ENCODE measurements around the gene CHCHD6. TPM values are rescaled to one million over a fixed set of nuclear protein-coding genes. Genes with fewer than 3 reads are reported as not detected.

The CHCHD6 gene
- polyA plus RNA-seq, 1 donor from 2014 or later = 102 TPM

DNA sequence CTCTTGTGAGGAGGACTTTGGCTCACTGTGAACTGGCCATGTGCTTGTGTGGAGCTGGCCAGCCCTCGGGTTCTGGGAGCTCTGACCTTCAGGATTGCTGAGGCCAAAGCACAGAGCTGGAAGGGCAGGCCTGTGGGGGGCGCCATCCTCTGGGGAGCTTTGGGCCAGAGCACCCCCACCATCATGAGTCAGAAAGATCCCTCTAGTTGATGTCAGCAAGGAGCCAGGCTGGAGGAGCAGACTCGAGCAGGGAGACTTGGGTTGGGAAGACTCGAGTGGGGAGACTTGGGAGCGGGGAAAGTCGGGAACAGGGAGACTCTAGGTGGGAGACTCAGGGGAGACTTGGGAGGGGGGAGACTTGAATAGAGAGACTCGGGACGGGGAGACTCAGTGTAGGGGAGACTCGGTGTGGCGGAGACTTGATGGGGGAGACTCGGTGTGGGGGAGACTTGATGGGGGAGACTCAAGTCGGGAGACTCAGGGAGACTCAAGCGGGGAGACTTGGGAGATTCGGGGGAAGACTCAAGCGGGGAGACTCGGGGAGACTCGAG is 241.2 kb downstream of the CHCHD6 start:
- Histone ChIP-seq H2AFZ (ENCODE audit: low read depth, low read length) (no peak overlapping the region), H3K27ac (ENCODE audit: low read length) (no peak overlapping the region), H3K4me2 (ENCODE audit: low read length) (no peak overlapping the region), H3K4me3 (ENCODE audit: low read length) (no peak overlapping the region), H3K36me3 (ENCODE audit: insufficient read depth, low read length) (no peaks in the 10 kb centered on the region), H4K20me1 (ENCODE audit: insufficient read depth) (no peaks in the 10 kb centered on the region), H3K9me3 (ENCODE audit: low read length) (no peaks in the 10 kb centered on the region), H3K27me3 (ENCODE audit: insufficient read depth, low read depth, low read length) (no peaks in the 10 kb centered on the region), H3K9me2 (ENCODE audit: insufficient read depth, low read length) (no peaks in the 10 kb centered on the region), H3F3A (ENCODE audit: insufficient read depth, low read length, poor library complexity, severe bottlenecking) (no peaks in the 10 kb centered on the region), H3K79me2 (replicated peaks; ENCODE audit: insufficient read depth, low read length) (no peaks in the 10 kb centered on the region), H3K9ac (ENCODE audit: low read length) (no peak overlapping the region)
- TF ChIP-seq EP300 (conservative IDR thresholded peaks at IDR 0.05; ENCODE audit: poor library complexity, severe bottlenecking) (no peak), SMC3 (conservative IDR thresholded peaks at IDR 0.05; ENCODE audit: poor library complexity) (no peak), MXI1 (conservative IDR thresholded peaks at IDR 0.05; ENCODE audit: poor library complexity, severe bottlenecking) (no peak), POLR2AphosphoS5 (IDR thresholded peaks at IDR 0.05) (no peak), EZH2 (IDR thresholded peaks at IDR 0.05; ENCODE audit: borderline replicate concordance, insufficient read depth, low read length, poor library complexity, severe bottlenecking) (no peak), TAF1 (IDR thresholded peaks at IDR 0.05; ENCODE audit: low read depth) (no peak)
- TF ChIP-seq, protein P1, sequence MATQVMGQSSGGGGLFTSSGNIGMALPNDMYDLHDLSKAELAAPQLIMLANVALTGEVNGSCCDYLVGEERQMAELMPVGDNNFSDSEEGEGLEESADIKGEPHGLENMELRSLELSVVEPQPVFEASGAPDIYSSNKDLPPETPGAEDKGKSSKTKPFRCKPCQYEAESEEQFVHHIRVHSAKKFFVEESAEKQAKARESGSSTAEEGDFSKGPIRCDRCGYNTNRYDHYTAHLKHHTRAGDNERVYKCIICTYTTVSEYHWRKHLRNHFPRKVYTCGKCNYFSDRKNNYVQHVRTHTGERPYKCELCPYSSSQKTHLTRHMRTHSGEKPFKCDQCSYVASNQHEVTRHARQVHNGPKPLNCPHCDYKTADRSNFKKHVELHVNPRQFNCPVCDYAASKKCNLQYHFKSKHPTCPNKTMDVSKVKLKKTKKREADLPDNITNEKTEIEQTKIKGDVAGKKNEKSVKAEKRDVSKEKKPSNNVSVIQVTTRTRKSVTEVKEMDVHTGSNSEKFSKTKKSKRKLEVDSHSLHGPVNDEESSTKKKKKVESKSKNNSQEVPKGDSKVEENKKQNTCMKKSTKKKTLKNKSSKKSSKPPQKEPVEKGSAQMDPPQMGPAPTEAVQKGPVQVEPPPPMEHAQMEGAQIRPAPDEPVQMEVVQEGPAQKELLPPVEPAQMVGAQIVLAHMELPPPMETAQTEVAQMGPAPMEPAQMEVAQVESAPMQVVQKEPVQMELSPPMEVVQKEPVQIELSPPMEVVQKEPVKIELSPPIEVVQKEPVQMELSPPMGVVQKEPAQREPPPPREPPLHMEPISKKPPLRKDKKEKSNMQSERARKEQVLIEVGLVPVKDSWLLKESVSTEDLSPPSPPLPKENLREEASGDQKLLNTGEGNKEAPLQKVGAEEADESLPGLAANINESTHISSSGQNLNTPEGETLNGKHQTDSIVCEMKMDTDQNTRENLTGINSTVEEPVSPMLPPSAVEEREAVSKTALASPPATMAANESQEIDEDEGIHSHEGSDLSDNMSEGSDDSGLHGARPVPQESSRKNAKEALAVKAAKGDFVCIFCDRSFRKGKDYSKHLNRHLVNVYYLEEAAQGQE (IDR thresholded peaks at IDR 0.05; ENCODE audit: borderline replicate concordance) = no peak

DNA sequence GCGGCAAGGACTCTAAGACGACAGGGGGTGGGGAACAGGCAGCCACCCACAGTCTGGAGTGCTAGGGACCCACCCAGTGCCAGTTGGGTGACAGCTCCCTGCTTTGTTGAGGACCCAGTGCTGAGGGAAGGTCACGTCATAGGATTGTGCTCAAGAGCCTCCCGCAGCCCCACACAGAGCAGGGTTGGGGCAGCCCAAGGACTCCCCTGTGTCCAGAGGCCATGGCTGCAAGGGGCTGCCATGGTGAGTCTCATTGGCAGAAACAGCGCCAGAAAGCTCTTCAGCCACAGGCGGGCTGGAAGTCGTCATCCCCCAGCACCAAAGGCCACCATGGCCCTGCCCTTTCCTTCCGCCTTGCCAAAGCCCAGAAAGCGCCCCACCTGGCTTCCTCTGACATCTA is 241.9 kb downstream of the CHCHD6 start:
- Histone ChIP-seq H3K27me3 (ENCODE audit: insufficient read depth, low read depth, low read length) (no peaks in the 10 kb centered on the region), H3K9me2 (ENCODE audit: insufficient read depth, low read length) (no peaks in the 10 kb centered on the region), H4K20me1 (ENCODE audit: insufficient read depth) (no peaks in the 10 kb centered on the region), H3K9ac (ENCODE audit: low read length) (no peak overlapping the region), H3K4me3 (ENCODE audit: low read length) (no peak overlapping the region), H2AFZ (ENCODE audit: low read depth, low read length) (no peak overlapping the region), H3K79me2 (replicated peaks; ENCODE audit: insufficient read depth, low read length) (no peaks in the 10 kb centered on the region), H3K27ac (ENCODE audit: low read length) (no peak overlapping the region), H3K4me2 (ENCODE audit: low read length) (no peak overlapping the region), H3K36me3 (ENCODE audit: insufficient read depth, low read length) (no peaks in the 10 kb centered on the region), H3F3A (ENCODE audit: insufficient read depth, low read length, poor library complexity, severe bottlenecking) (no peaks in the 10 kb centered on the region), H3K9me3 (ENCODE audit: low read length) (no peaks in the 10 kb centered on the region)
- TF ChIP-seq TAF1 (IDR thresholded peaks at IDR 0.05; ENCODE audit: low read depth) (no peak), POLR2AphosphoS5 (IDR thresholded peaks at IDR 0.05) (no peak), MXI1 (conservative IDR thresholded peaks at IDR 0.05; ENCODE audit: poor library complexity, severe bottlenecking) (no peak), SMC3 (conservative IDR thresholded peaks at IDR 0.05; ENCODE audit: poor library complexity) (no peak), RAD21 (conservative IDR thresholded peaks at IDR 0.05) (no peak), EP300 (conservative IDR thresholded peaks at IDR 0.05; ENCODE audit: poor library complexity, severe bottlenecking) (no peak), EZH2 (IDR thresholded peaks at IDR 0.05; ENCODE audit: borderline replicate concordance, insufficient read depth, low read length, poor library complexity, severe bottlenecking) (no peak)
- TF ChIP-seq, protein P1 (IDR thresholded peaks at IDR 0.05; ENCODE audit: borderline replicate concordance) = no peak
- TF ChIP-seq, protein P2, sequence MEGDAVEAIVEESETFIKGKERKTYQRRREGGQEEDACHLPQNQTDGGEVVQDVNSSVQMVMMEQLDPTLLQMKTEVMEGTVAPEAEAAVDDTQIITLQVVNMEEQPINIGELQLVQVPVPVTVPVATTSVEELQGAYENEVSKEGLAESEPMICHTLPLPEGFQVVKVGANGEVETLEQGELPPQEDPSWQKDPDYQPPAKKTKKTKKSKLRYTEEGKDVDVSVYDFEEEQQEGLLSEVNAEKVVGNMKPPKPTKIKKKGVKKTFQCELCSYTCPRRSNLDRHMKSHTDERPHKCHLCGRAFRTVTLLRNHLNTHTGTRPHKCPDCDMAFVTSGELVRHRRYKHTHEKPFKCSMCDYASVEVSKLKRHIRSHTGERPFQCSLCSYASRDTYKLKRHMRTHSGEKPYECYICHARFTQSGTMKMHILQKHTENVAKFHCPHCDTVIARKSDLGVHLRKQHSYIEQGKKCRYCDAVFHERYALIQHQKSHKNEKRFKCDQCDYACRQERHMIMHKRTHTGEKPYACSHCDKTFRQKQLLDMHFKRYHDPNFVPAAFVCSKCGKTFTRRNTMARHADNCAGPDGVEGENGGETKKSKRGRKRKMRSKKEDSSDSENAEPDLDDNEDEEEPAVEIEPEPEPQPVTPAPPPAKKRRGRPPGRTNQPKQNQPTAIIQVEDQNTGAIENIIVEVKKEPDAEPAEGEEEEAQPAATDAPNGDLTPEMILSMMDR (IDR thresholded peaks at IDR 0.05; ENCODE audit: poor library complexity, severe bottlenecking) = no peak

Measured in neural cell (in vitro differentiated cells).